Pancreas (tissue), 10 donors: ENCODE results near the gene POLD2. TPM values are rescaled to one million over a fixed set of nuclear protein-coding genes. Genes with fewer than 3 reads are reported as not detected.

Experiments
- ATAC-seq, 4 donors: fragments of 200-7000 bp; cut with Tn5 transposase; one replicate each; pipeline versions ENCODE4 v1.8.0 to v1.9.1; 2020; ENCODE audit warnings: mild to moderate bottlenecking in 4 of 4, moderate library complexity in 4 of 4
- DNase-seq, 6 donors: peaks; one replicate each; pipeline ENCODE4 v3.0.0-alpha.2; 2020
- FAIRE-seq: peaks from 2 replicates; lab custom pipeline; 2012; peaks lifted over from hg19 to GRCh38; lab: Jason Lieb, UNC
- H3K27ac ChIP-seq, 4 donors: fragments of 200-600 bp; sonication (generic); 1 replicate in 3 of 4; 2 replicates in 1 of 4; pipeline versions ENCODE4 v1.5.0 to v1.8.0; 2020
- H3K27me3 ChIP-seq, 4 donors: fragments of 200-600 bp; one replicate each; pipeline ENCODE4 v1.8.0; 2021
- H3K36me3 ChIP-seq, 3 donors: fragments of 200-600 bp; sonication (generic) in 1 of 3; one replicate each; pipeline versions ENCODE4 v1.5.0 to v1.8.0; 2020 to 2021
- H3K4me1 ChIP-seq, 3 donors: fragments of 200-600 bp; one replicate each; pipeline ENCODE4 v1.8.0; 2021
- H3K4me3 ChIP-seq, 4 donors: fragments of 200-600 bp; sonication (generic) in 2 of 4; one replicate each; pipeline versions ENCODE4 v1.5.0 to v1.8.0; 2020 to 2021
- H3K9me3 ChIP-seq, 4 donors: fragments of 200-600 bp; one replicate each; pipeline ENCODE4 v1.8.0; 2021
- CTCF ChIP-seq, 4 donors: fragments of 200-600 bp; sonication (generic) in 3 of 4; IDR thresholded peaks; one replicate each; pipeline versions ENCODE4 v1.5.0 to v1.8.0; 2021; ENCODE audit warnings: antibody characterized with exemption in 4 of 4
- WGBS, 2 donors: extraction: QIAGEN DNeasy Blood & Tissue Kit; methylation state at CpG; one replicate each; pipeline ENCODE4 v1.1.7; 2013; 5-methylcytosine and 5-hydroxymethylcytosine counted together
- intact Hi-C, 3 donors: fragments of 100-400 bp; cut with DNase I; formaldehyde crosslinking; loops; one replicate each; pipeline versions ENCODE4 v1.11.1 to v1.14.2; 2022
- polyA plus RNA-seq, 2 donors: library from polyadenylated mRNA; stranded (reverse); fragments of 200-250 nt; gene quantifications; one replicate each; pipeline ENCODE4 v1.2.3, GENCODE V29; 2013
- total RNA-seq, 6 donors: library from RNA; stranded (reverse); fragmentation: NEBNext Ultra II Directional in 4 of 6; extraction: Animal tissue kit (Norgen Biotek cat#: 25700) in 4 of 6; gene quantifications; one replicate each; pipeline versions ENCODE4 v1.2.1 to v1.2.4, GENCODE V29; 2021 to 2023
- donor health status: healthy with polysubstance abuse.
- donor health status: DM: no; HTN: no; CAD: no; lungs with moderate emphysema.
- donor health status: DM: no; HTN: no; CAD: no.
- donor health status: control.
- donor health status: control.
- donor health status: Bipolar disorder and iron deficiency.
- donor health status: DM: yes; HTN: yes; CAD: no.
- donor health status: DM: no; HTN: no; CAD: no.
- donor health status: DM: no; HTN: no; CAD: no.
- donor health status: DM: yes; HTN: yes; CAD: no.

POLD2 gene
- total and polyA plus RNA-seq, 8 donors = 40.6 to 86.4 (median 54.7) TPM

DNA sequence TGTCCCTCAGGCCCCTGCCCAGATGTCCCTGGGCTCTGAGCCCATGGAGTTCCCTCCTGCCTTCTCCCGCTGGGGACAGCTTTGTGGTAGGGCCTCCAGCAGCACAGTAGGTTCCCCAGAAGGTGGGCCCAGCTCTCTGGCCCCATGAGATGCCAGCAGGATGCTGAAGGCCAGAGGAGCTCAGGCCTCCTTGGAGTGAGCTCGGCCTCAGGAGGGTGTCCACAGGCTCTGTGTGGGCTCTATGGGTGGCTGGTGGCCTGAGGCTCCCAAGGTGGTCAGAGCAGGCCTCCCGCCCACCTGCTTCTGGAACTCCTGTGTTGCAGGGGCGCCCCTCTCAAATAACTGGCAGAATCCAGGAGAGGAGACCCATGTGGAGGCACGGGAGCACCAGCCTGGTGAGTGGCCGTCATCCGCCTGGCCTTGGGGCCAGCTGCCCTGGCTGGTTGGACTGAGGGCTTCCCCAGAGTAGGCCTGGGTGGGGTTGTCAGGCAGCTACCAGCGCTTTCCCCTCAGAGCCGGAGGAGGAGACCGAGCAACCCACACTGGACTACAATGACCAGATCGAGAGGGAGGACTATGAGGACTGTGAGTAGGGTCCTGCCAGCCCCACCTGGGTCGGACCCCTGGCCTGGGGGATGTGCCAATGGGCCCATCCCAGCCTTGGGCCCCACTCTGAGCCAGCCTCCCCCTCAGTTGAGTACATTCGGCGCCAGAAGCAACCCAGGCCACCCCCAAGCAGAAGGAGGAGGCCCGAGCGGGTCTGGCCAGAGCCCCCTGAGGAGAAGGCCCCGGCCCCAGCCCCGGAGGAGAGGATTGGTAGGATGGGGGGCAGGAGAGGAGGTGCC, 16.0 kb downstream of the POLD2 start:
- Histone ChIP-seq H3K9me3 (no peaks in the 10 kb centered on the region), H3K4me1 (no peaks in the 10 kb centered on the region), H3K4me3 (no peak overlapping the region), H3K27me3 (no peaks in the 10 kb centered on the region), H3K36me3 (no peaks in the 10 kb centered on the region), H3K27ac (no peak overlapping the region)
- no peak for ATAC-seq
- peak in 1 of 6 donors; percentile 64 for DNase-seq
- intact Hi-C loops = no loop called here
- FAIRE-seq = no peak
- 86 to 90% methylated on average over 15 to 18 of the region's 18 CpGs for WGBS, 2 donors
- TF ChIP-seq CTCF (IDR thresholded peaks at IDR 0.05) = no peak

GRCh38 chr7:44106311-44107065, 16.9 kb downstream of the POLD2 start:
- no peaks in the 10 kb centered on the region for H3K4me1 ChIP-seq
- 82 to 83% methylated on average over 9 to 10 of the region's 10 CpGs for WGBS, 2 donors
- ATAC-seq (no peak), FAIRE-seq (no peak), DNase-seq (no peak)
- H3K9me3 ChIP-seq = no peaks in the 10 kb centered on the region
- H3K27me3 ChIP-seq = no peaks in the 10 kb centered on the region
- H3K4me3 ChIP-seq = no peak overlapping the region
- TF ChIP-seq CTCF (IDR thresholded peaks at IDR 0.05) = no peak
- no peak overlapping the region for H3K27ac ChIP-seq
- intact Hi-C loops = no loop called here
- no peaks in the 10 kb centered on the region for H3K36me3 ChIP-seq

- no peaks in the 10 kb centered on the region for H3K27me3 ChIP-seq
- intact Hi-C loops = no loop called here
- H3K4me3 ChIP-seq = no peak overlapping the region
- ATAC-seq = no peak
- DNase-seq = no peak
- WGBS, 2 donors = 79 to 90% methylated on average over 2 of the region's 2 CpGs
- no peaks in the 10 kb centered on the region for H3K4me1 ChIP-seq
- no peak for FAIRE-seq
- H3K36me3 ChIP-seq = no peaks in the 10 kb centered on the region
- H3K27ac ChIP-seq = no peak overlapping the region
- no peaks in the 10 kb centered on the region for H3K9me3 ChIP-seq
- TF ChIP-seq CTCF (IDR thresholded peaks at IDR 0.05) = no peak
Observed at GRCh38 chr7:44105832-44106231, 17.5 kb downstream of the POLD2 start.

- intact Hi-C loops = no loop called here
- FAIRE-seq = no peak
- Histone ChIP-seq H3K36me3 (no peaks in the 10 kb centered on the region), H3K4me3 (peak overlapping the region in 2 of 4 donors; percentile 13 to 41), H3K4me1 (no peaks in the 10 kb centered on the region), H3K27ac (no peak overlapping the region), H3K27me3 (no peaks in the 10 kb centered on the region), H3K9me3 (no peaks in the 10 kb centered on the region)
- DNase-seq = peak in 1 of 6 donors; percentile 60
- TF ChIP-seq CTCF (IDR thresholded peaks at IDR 0.05) = no peak
- 62 to 63% methylated on average over 25 to 28 of the region's 28 CpGs for WGBS, 2 donors
- peak in 2 of 4 donors; percentile 13 to 14 for ATAC-seq
Observed at GRCh38 chr7:44104860-44105771, 18.2 kb downstream of the POLD2 start.
